Dendritic cell treated with granulocyte-macrophage colony-stimulating factor and Interleukin-4, amounts not matched to agents 40 ng/mL and 50 ng/mL, for 4 days (primary cell): ENCODE data around the gene MSRB1.
"Not testable (repeated sequence)": the region's sequence is repeated elsewhere in the genome, so short reads cannot be mapped to it uniquely, and the experiment has no call there.

Source experiments
- H3K27ac Mint-ChIP-seq: one replicate; pipeline ENCODE4 v1.8.0; 2022; ENCODE audit warnings: mild to moderate bottlenecking, mixed read lengths
- H3K27me3 Mint-ChIP-seq: one replicate; pipeline ENCODE4 v1.8.0; 2022; ENCODE audit warnings: mild to moderate bottlenecking, mixed read lengths
- H3K36me3 Mint-ChIP-seq: one replicate; pipeline ENCODE4 v1.8.0; 2022; ENCODE audit warnings: low read depth, mixed read lengths
- H3K4me1 Mint-ChIP-seq: one replicate; pipeline ENCODE4 v1.8.0; 2022; ENCODE audit warnings: low read depth, mixed read lengths
- H3K4me3 Mint-ChIP-seq: one replicate; pipeline ENCODE4 v1.8.0; 2022; ENCODE audit warnings: mild to moderate bottlenecking, moderate library complexity, mixed read lengths
- H3K9me3 Mint-ChIP-seq: one replicate; pipeline ENCODE4 v1.8.0; 2022; ENCODE audit warnings: mixed read lengths
- intact Hi-C: fragments of 100-400 bp; cut with micrococcal nuclease; formaldehyde crosslinking; loops from one replicate; pipeline ENCODE4 v1.15.0; 2022

The MSRB1 gene

DNA sequence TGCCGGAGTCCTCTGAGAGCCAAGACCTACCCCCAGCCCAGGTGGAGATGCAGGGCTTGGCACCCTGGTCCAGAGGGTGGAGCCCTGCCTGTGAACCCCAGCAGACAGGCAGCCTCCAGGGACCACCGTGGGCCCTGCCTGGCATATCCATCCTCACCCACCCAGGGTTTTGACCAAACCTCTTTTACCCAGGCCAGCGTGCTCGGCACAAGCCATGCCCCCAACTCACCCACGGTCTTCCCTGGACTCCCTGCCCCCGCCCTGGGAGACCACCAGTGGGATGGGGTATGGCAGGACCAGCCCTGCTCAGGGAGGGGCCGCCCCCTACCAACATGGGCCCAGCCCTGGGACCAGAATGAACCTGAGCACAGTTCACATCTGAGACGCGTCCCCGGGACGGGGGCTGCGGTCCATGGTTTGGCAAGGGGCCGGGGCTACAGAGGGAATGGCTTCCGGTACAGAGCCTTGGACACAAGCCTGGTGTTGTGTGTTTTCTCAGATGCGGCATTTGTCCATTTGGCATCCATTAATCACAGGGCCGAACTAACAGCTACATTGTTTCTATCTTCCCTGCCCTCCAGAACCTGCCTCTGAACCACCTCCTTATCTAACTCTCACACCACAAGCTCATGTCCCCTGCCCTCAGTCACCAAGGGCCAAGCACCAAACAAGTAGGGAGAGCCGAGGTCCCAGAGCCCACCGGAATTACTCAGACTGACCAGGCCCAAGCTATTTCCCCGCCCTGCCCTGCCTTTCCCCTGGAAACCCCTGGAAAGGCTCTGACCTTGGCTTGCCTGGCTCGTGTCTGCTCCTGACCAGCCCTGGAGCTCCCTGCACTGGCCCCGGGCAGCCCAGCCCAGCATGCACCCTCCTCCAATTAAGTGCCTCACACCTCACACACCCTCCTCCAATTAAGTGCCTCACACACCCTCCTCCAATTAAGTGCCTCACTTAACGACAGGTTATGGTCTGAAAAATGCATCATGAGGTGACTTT lies 38.9 kb downstream of the MSRB1 start:
- Mint-ChIP-seq H3K9me3 (no peaks in the 10 kb centered on the region), H3K27me3 (peaks cover 45% of the 10 kb centered on the region), H3K36me3 (no peaks in the 10 kb centered on the region), H3K27ac (no peak overlapping the region), H3K4me3 (no peak overlapping the region), H3K4me1 (no peaks in the 10 kb centered on the region)
- intact Hi-C loops, result no loop called here

GRCh38 chr16:1903220-1903574 lies 39.8 kb downstream of the MSRB1 start:
- Mint-ChIP-seq H3K27me3 (peaks cover 42% of the 10 kb centered on the region), H3K4me3 (no peak overlapping the region), H3K9me3 (no peaks in the 10 kb centered on the region), H3K27ac (no peak overlapping the region), H3K36me3 (no peaks in the 10 kb centered on the region), H3K4me1 (no peaks in the 10 kb centered on the region)
- intact Hi-C loops, result no loop called here

GRCh38 chr16:1902547-1903219 lies 40.3 kb downstream of the MSRB1 start:
- Mint-ChIP-seq H3K27me3 (peaks cover 43% of the 10 kb centered on the region), H3K9me3 (no peaks in the 10 kb centered on the region), H3K4me3 (no peak overlapping the region), H3K4me1 (no peaks in the 10 kb centered on the region), H3K36me3 (no peaks in the 10 kb centered on the region), H3K27ac (no peak overlapping the region)
- intact Hi-C loops, result no loop called here

DNA sequence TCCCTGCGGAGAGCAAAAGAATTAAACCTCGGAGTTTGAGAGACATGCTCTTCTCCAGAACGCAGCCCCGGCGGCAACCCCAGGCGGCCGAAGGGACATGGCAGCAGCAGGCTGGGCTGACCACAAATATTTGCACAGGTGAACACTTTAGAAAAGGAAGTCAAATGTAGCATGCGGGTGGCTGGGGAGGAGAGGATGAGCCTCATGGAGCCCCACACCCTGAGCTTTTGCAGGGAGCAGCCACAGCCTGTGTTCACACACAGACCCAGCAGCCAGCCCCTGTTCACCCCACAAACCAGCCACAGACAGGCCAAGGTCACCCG lies 42.6 kb downstream of the MSRB1 start:
- H3K4me3 Mint-ChIP-seq, result no peak overlapping the region
- H3K4me1 Mint-ChIP-seq, result no peaks in the 10 kb centered on the region
- H3K9me3 Mint-ChIP-seq, result no peaks in the 10 kb centered on the region
- peaks cover 27% of the 10 kb centered on the region for H3K27me3 Mint-ChIP-seq
- H3K36me3 Mint-ChIP-seq, result no peaks in the 10 kb centered on the region
- no peak overlapping the region for H3K27ac Mint-ChIP-seq
- intact Hi-C loops, result no loop called here

GRCh38 chr16:1899641-1900451 lies 43.2 kb downstream of the MSRB1 start:
- H3K4me3 Mint-ChIP-seq, result no peak overlapping the region
- no peaks in the 10 kb centered on the region for H3K4me1 Mint-ChIP-seq
- intact Hi-C loops, result no loop called here
- H3K36me3 Mint-ChIP-seq, result no peaks in the 10 kb centered on the region
- peaks cover 27% of the 10 kb centered on the region for H3K27me3 Mint-ChIP-seq
- H3K27ac Mint-ChIP-seq, result no peak overlapping the region
- H3K9me3 Mint-ChIP-seq, result no peaks in the 10 kb centered on the region

DNA sequence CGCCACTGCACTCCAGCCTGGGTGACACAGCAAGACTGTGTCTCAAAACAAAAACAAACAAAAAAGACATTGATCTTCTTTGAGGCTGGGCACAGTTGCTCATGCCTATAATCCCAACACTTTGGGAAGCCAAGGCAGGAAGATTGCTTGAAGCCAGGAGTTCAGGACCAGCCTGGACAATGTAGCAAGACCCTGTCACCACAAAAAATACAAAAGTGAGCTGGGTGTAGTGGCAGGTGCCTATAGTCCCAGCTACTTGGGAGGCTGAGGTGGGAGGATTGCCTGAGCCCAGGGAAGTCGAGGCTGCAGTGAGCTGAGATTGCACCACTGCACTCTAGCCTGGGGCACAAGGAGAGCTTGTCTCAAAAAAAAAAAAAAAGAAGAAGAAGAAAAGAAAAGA lies 45.3 kb downstream of the MSRB1 start:
- intact Hi-C loops, result not testable (repeated sequence)

DNA sequence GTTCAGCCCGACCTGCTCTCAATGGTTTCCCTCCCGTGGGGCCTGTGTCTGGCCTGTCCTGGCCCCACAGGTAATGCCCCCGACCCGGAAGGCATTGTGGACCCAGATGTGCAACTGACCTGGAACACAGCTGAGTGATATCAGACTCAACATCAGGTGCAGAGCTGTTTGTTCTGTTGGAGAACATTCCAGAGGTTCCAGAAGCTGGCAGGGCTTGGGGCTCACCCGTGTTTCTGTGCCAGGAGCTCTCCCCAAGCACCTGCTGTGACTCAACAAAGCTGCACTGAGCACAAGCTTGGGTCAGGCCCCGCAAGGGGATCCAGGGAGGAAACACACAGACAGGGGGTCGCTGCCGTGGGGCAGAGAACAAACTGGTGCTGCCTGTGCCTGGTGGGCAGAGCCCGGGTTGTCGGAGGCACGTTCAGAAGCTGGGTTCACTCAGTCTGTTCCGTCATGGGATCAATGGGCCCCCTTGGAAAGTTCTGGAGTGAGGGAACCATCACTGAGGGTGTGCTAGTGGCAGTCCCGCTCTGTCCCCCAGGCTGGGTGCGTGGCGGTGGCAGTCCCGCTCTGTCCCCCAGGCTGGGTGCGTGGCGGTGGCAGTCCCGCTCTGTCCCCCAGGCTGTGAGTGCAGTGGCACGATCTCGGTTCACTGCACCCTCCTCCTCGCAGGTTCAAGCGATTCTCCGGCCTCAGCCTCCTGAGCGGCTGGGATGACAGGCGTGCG lies 46.9 kb downstream of the MSRB1 start:
- H3K9me3 Mint-ChIP-seq, result no peaks in the 10 kb centered on the region
- no peaks in the 10 kb centered on the region for H3K36me3 Mint-ChIP-seq
- H3K4me1 Mint-ChIP-seq, result no peaks in the 10 kb centered on the region
- no peak overlapping the region for H3K4me3 Mint-ChIP-seq
- peaks cover 31% of the 10 kb centered on the region for H3K27me3 Mint-ChIP-seq
- intact Hi-C loops, result no loop called here
- H3K27ac Mint-ChIP-seq, result no peak overlapping the region

More for the DNA sequence above, 45.3 kb downstream of the MSRB1 start:
- not testable (repeated sequence) for H3K4me3 Mint-ChIP-seq, H3K36me3 Mint-ChIP-seq, H3K27ac Mint-ChIP-seq, H3K4me1 Mint-ChIP-seq, H3K9me3 Mint-ChIP-seq
- peaks cover 23% of the 10 kb centered on the region for H3K27me3 Mint-ChIP-seq

DNA sequence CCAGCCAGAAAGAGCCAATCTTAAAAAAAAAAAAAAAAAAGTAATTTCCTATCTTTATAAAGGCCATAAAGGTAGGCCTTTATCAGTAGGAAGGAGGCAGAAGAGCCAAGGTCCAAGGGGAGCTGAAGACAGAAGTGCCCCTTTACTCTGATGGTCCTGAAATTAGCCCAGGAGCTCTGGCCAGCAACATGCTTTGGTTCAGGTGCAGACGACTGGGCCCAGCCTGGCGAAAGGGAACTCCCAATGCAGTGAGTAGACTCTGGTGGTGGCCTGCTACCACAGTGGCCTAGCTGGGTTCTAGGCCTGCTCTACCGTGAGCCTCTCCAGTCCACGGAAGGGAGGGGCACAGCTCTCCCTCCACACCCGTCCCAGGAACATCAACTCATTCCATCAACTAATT lies 47.9 kb downstream of the MSRB1 start:
- Mint-ChIP-seq H3K4me3 (no peak overlapping the region), H3K9me3 (no peaks in the 10 kb centered on the region), H3K27me3 (peaks cover 38% of the 10 kb centered on the region), H3K4me1 (no peaks in the 10 kb centered on the region), H3K27ac (no peak overlapping the region), H3K36me3 (no peaks in the 10 kb centered on the region)
- intact Hi-C loops, result no loop called here

GRCh38 chr16:1890708-1891050 lies 52.3 kb downstream of the MSRB1 start:
- intact Hi-C loops, result no loop called here
- no peak overlapping the region for H3K4me3 Mint-ChIP-seq
- H3K4me1 Mint-ChIP-seq, result no peaks in the 10 kb centered on the region
- H3K27ac Mint-ChIP-seq, result no peak overlapping the region
- no peaks in the 10 kb centered on the region for H3K36me3 Mint-ChIP-seq
- peaks cover 35% of the 10 kb centered on the region for H3K27me3 Mint-ChIP-seq
- H3K9me3 Mint-ChIP-seq, result no peaks in the 10 kb centered on the region

- no peaks in the 10 kb centered on the region for H3K36me3 Mint-ChIP-seq
- H3K9me3 Mint-ChIP-seq, result no peaks in the 10 kb centered on the region
- no peak overlapping the region for H3K27ac Mint-ChIP-seq
- intact Hi-C loops, result no loop called here
- no peaks in the 10 kb centered on the region for H3K4me1 Mint-ChIP-seq
- no peak overlapping the region for H3K4me3 Mint-ChIP-seq
- peaks cover 36% of the 10 kb centered on the region for H3K27me3 Mint-ChIP-seq
These were observed 52.8 kb downstream of the MSRB1 start for GRCh38 chr16:1890024-1890707.
